ENCODE measurements around the gene TBX3. TPM values are rescaled to one million over a fixed set of nuclear protein-coding genes. Genes with fewer than 3 reads are reported as not detected.
A peak's percentile ranks its signal among the peaks of the same experiment; 100 is the strongest.

TBX3 gene
- total and polyA plus RNA-seq, 8 donors: 0.60 to 4.6 (median 1.7) TPM

DNA sequence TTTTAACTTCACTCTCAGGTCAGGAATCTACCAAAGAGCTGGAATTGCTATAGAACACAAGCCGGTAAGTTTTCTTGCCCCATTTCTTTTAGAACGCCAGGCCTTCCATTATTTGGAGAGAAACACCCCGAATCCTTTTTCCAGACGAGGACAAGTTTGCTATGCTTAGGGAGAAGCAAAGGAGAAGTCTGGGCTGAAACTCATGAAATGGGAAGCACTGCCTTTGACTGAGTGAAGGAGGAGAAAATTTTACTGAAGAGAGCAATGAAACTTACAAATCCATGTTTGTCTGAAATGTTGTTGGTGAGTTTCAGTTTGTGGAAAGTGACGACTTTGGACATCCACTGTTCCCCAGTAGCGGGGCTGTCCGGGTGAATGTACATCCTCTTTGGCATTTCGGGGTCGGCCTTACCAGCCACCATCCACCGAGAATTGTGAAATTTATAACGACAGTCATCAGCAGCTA is 3.3 kb downstream of the TBX3 start:
- Histone ChIP-seq H3K4me1 (peaks cover 0 to 4% (median 4%) of the 10 kb centered on the region in 3 donors), H3K27me3 (peaks cover 0 to 68% (median 6%) of the 10 kb centered on the region in 4 donors), H3K9me3 (no peaks in the 10 kb centered on the region), H3K27ac (no peak overlapping the region), H3K4me3 (peak overlapping the region in 2 of 4 donors; percentile 7 to 54), H3K36me3 (no peaks in the 10 kb centered on the region)
- TF ChIP-seq, protein P1, sequence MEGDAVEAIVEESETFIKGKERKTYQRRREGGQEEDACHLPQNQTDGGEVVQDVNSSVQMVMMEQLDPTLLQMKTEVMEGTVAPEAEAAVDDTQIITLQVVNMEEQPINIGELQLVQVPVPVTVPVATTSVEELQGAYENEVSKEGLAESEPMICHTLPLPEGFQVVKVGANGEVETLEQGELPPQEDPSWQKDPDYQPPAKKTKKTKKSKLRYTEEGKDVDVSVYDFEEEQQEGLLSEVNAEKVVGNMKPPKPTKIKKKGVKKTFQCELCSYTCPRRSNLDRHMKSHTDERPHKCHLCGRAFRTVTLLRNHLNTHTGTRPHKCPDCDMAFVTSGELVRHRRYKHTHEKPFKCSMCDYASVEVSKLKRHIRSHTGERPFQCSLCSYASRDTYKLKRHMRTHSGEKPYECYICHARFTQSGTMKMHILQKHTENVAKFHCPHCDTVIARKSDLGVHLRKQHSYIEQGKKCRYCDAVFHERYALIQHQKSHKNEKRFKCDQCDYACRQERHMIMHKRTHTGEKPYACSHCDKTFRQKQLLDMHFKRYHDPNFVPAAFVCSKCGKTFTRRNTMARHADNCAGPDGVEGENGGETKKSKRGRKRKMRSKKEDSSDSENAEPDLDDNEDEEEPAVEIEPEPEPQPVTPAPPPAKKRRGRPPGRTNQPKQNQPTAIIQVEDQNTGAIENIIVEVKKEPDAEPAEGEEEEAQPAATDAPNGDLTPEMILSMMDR (IDR thresholded peaks at IDR 0.05): no peak
- DNase-seq: no peak
- FAIRE-seq: no peak
- ATAC-seq: no peak
- intact Hi-C loops (cut with DNase I): no loop called here
- 47 to 57% methylated on average over 11 of the region's 11 CpGs for WGBS, 2 donors

DNA sequence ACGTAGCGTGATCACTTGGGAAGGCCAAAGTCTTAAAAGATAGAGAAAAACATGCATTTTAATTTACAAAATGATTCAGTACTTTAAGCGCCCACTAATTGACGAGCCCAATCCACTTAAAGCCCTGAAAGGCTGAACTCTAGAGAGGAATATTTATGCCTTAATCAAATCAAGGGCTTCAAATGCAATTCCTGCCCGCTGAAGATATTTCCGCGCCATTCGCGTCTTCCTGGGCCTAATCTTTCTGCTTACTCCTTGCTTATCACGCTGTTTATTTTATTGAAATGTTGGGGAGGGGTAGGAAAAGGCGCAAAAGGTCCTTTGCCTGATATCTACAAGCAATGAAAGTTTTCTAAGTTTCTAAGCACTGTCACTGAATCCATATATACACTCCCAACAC is 4.0 kb downstream of the TBX3 start:
- DNase-seq: no peak
- Histone ChIP-seq H3K9me3 (no peaks in the 10 kb centered on the region), H3K4me3 (peak overlapping the region in 1 of 4 donors; percentile 2), H3K27me3 (peaks cover 0 to 66% (median 4%) of the 10 kb centered on the region in 4 donors), H3K36me3 (no peaks in the 10 kb centered on the region), H3K4me1 (peaks cover 0 to 4% (median 3%) of the 10 kb centered on the region in 3 donors), H3K27ac (no peak overlapping the region)
- no peak for ATAC-seq
- 65 to 68% methylated on average over 11 of the region's 11 CpGs for WGBS, 2 donors
- FAIRE-seq: no peak
- TF ChIP-seq, protein P1 (IDR thresholded peaks at IDR 0.05): no peak
- intact Hi-C loops (cut with DNase I): no loop called here

DNA sequence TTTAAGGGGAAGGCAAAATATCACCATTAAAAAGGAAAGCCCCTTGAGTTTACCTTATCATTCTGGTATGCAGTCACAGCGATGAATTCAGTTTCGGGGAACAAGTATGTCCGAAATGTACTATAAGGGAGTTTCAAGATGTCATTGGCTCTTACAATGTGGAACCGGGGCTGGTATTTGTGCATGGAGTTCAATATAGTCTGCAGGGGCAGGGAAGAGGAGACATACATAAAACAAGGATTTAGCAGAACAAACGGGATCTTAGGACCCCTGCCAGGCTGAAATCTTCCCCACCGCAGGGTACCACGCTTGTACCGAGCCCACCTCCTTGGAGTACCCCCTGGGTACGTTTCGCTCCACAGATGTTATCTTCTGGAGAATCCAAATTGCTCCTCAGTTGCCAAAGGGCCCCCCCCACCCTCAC is 4.5 kb downstream of the TBX3 start:
- no peaks in the 10 kb centered on the region for H3K9me3 ChIP-seq
- H3K27me3 ChIP-seq: peaks cover 0 to 68% (median 5%) of the 10 kb centered on the region in 4 donors
- no peaks in the 10 kb centered on the region for H3K36me3 ChIP-seq
- H3K4me3 ChIP-seq: peak overlapping the region in 1 of 4 donors; percentile 2
- DNase-seq (no peak), ATAC-seq (no peak), FAIRE-seq (no peak)
- 58 to 66% methylated on average over 10 of the region's 10 CpGs for WGBS, 2 donors
- peaks cover 0 to 4% (median 0%) of the 10 kb centered on the region in 3 donors for H3K4me1 ChIP-seq
- intact Hi-C loops (cut with DNase I): no loop called here
- TF ChIP-seq, protein P1 (IDR thresholded peaks at IDR 0.05): no peak
- no peak overlapping the region for H3K27ac ChIP-seq

DNA sequence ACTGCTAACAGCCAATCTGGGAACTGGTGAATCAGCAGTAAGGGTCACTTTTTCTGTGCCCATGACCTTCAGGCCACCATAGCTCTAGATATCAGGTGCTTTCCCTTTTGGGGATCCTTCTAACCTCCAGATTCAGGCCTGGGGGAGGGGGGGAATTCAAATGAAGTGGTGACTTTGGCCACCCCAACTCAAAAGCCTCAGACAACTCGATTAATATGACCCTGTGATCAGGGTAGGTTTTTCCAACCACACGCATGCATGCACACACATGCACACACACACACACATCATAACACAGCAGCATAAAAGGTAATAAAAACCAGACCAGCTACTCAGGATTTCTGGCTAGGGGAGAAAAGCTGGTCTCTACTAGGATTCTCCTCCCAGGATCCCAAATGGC is 5.3 kb downstream of the TBX3 start:
- no peaks in the 10 kb centered on the region for H3K9me3 ChIP-seq
- FAIRE-seq: no peak
- WGBS, 2 donors: 41 to 59% methylated on average over 2 of the region's 2 CpGs
- peaks cover 0 to 75% (median 5%) of the 10 kb centered on the region in 4 donors for H3K27me3 ChIP-seq
- no peak overlapping the region for H3K4me3 ChIP-seq
- intact Hi-C loops (cut with DNase I): no loop called here
- no peak for DNase-seq
- TF ChIP-seq, protein P1 (IDR thresholded peaks at IDR 0.05): no peak
- no peak overlapping the region for H3K27ac ChIP-seq
- H3K36me3 ChIP-seq: no peaks in the 10 kb centered on the region
- no peak for ATAC-seq
- peaks cover 0 to 3% (median 0%) of the 10 kb centered on the region in 3 donors for H3K4me1 ChIP-seq

DNA sequence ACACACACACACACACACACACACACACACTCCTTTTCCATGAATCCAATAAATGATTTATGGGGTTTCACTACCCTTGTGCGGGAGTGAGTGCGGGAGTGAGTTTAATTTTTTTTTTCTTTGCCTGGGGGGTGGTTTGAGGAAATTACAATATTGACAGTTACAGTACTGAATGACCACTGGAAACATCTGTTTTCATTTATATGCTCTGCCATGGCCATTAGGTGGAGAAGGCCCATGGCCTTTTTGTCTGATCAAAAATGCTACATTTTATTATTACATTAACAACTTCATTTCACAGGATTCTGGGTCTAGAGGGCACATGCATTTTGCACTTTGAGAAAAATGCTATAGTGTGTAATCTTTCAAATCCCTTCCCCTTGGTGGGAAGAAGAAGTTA is 5.9 kb downstream of the TBX3 start:
- 86 to 88% methylated on average over 2 of the region's 2 CpGs for WGBS, 2 donors
- H3K9me3 ChIP-seq: no peaks in the 10 kb centered on the region
- TF ChIP-seq, protein P1 (IDR thresholded peaks at IDR 0.05): no peak
- ATAC-seq (no peak), DNase-seq (no peak), FAIRE-seq (no peak)
- intact Hi-C loops (cut with DNase I): no loop called here
- no peaks in the 10 kb centered on the region for H3K36me3 ChIP-seq
- H3K4me3 ChIP-seq: no peak overlapping the region
- H3K4me1 ChIP-seq: no peaks in the 10 kb centered on the region
- H3K27ac ChIP-seq: no peak overlapping the region
- H3K27me3 ChIP-seq: peaks cover 0 to 73% (median 5%) of the 10 kb centered on the region in 4 donors
